A673 (cell line): Measurements from ENCODE around the gene PARVB. TPM values are rescaled to one million over a fixed set of nuclear protein-coding genes. Genes with fewer than 3 reads are reported as not detected.

Experiments
- BruUV-seq: library from RNA; stranded (reverse); fragments of 400-500 nt; replicated peaks from 2 replicates; lab custom pipeline; 2021; lab: Mats Ljungman, UMichigan
- CTCF ChIA-PET: fragments of 300-600 bp; sonication (Branson Sonifier 250); formaldehyde crosslinking; loops from one replicate; lab custom pipeline; 2022; ENCODE audit warnings: antibody characterized with exemption; lab: Charles Lee
- POLR2A ChIA-PET: fragments of 300-600 bp; sonication (Branson Sonifier 250); formaldehyde crosslinking; loops from one replicate; lab custom pipeline; 2022; ENCODE audit warnings: antibody characterized with exemption; ENCODE audit not compliant: low non-redundant PET; lab: Charles Lee
- DNase-seq: peaks from one replicate; pipeline ENCODE4 v3.0.0-alpha.2; 2015; ENCODE audit warnings: low spot score
- H3K27ac ChIP-seq: fragments of 200-600 bp; sonication (generic); 2 replicates; pipeline ENCODE4 v1.5.1; 2016; ENCODE audit warnings: mixed run types, low read depth, mild to moderate bottlenecking, mixed read lengths, antibody characterized with exemption, low read length; ENCODE audit not compliant: poor library complexity, severe bottlenecking
- H3K27me3 ChIP-seq: fragments of 200-600 bp; sonication (generic); replicated peaks from 2 replicates; pipeline ENCODE4 v1.6.1; 2017; ENCODE audit warnings: mixed run types, low read depth, mild to moderate bottlenecking, mixed read lengths, antibody characterized with exemption, low read length; ENCODE audit not compliant: insufficient read depth, poor library complexity
- H3K36me3 ChIP-seq: fragments of 200-600 bp; sonication (generic); 2 replicates; pipeline ENCODE4 v1.6.1; 2016; ENCODE audit warnings: mixed run types, mild to moderate bottlenecking, mixed read lengths, antibody characterized with exemption, low read length; ENCODE audit not compliant: insufficient read depth, poor library complexity, severe bottlenecking
- H3K4me1 ChIP-seq: fragments of 200-600 bp; sonication (generic); 2 replicates; pipeline ENCODE4 v1.6.1; 2017; ENCODE audit warnings: mixed run types, mild to moderate bottlenecking, mixed read lengths, antibody characterized with exemption, low read length; ENCODE audit not compliant: insufficient read depth, poor library complexity, severe bottlenecking
- H3K4me3 ChIP-seq: fragments of 200-600 bp; sonication (generic); 2 replicates; pipeline ENCODE4 v1.5.1; 2016; ENCODE audit warnings: low read depth, mixed run types, mild to moderate bottlenecking, mixed read lengths, low read length; ENCODE audit not compliant: poor library complexity, severe bottlenecking
- H3K9me3 ChIP-seq: fragments of 200-600 bp; sonication (generic); 2 replicates; pipeline ENCODE4 v1.6.1; 2016; ENCODE audit warnings: mixed run types, low read depth, mild to moderate bottlenecking, mixed read lengths, antibody characterized with exemption, low read length; ENCODE audit not compliant: poor library complexity, severe bottlenecking
- CTCF ChIP-seq: fragments of 300-800, 200-600 bp; sonication (generic); conservative IDR thresholded peaks from 2 replicates; pipeline ENCODE4 v1.5.1; 2017; ENCODE audit warnings: low read depth, mild to moderate bottlenecking, antibody characterized with exemption, low read length, moderate library complexity, mixed read lengths
- EZH2 ChIP-seq: fragments of 200-600 bp; sonication (generic); IDR thresholded peaks from 2 replicates; pipeline ENCODE4 v1.6.1; 2017; ENCODE audit warnings: borderline replicate concordance, low read depth, mild to moderate bottlenecking, mixed read lengths, antibody characterized with exemption, low read length; ENCODE audit not compliant: poor library complexity, severe bottlenecking
- intact Hi-C: fragments of 100-400 bp; cut with micrococcal nuclease; formaldehyde crosslinking; loops from one replicate; pipeline ENCODE4 v1.10.0; 2022; ENCODE audit not compliant: unreplicated experiment
- total RNA-seq: library from RNA; stranded (reverse); gene quantifications from 2 replicates; pipeline ENCODE4 v1.2.3, GENCODE V29; 2021

Gene PARVB
- total RNA-seq, 1 experiment from 2014 or later: 18.3 TPM

- intact Hi-C loops: no loop called here
- Histone ChIP-seq H3K27ac (no peak overlapping the region), H3K27me3 (no peaks in the 10 kb centered on the region), H3K4me3 (no peak overlapping the region), H3K9me3 (peaks cover 12% of the 10 kb centered on the region), H3K36me3 (no peaks in the 10 kb centered on the region), H3K4me1 (no peaks in the 10 kb centered on the region)
- no TSS peak for BruUV-seq
- no peak for TF ChIP-seq EZH2
- TF ChIP-seq CTCF: no peak
- POLR2A ChIA-PET: no interaction called here
- CTCF ChIA-PET: no interaction called here
- no peak for DNase-seq
Measured at GRCh38 chr22:44132724-44133123, 108.6 kb downstream of the PARVB start.

- no TSS peak for BruUV-seq
- H3K27ac ChIP-seq: no peak overlapping the region
- H3K9me3 ChIP-seq: peaks cover 17% of the 10 kb centered on the region
- intact Hi-C loops: no loop called here
- TF ChIP-seq EZH2: no peak
- TF ChIP-seq CTCF: no peak
- no peak for DNase-seq
- POLR2A ChIA-PET: no interaction called here
- CTCF ChIA-PET: no interaction called here
- H3K36me3 ChIP-seq: no peaks in the 10 kb centered on the region
- no peak overlapping the region for H3K4me3 ChIP-seq
- H3K27me3 ChIP-seq: no peaks in the 10 kb centered on the region
- H3K4me1 ChIP-seq: no peaks in the 10 kb centered on the region
Measured at GRCh38 chr22:44133161-44133560, 109.1 kb downstream of the PARVB start.

- no peaks in the 10 kb centered on the region for H3K36me3 ChIP-seq
- ChIA-PET CTCF (no interaction called here), POLR2A (no interaction called here)
- intact Hi-C loops: no loop called here
- no peaks in the 10 kb centered on the region for H3K4me1 ChIP-seq
- peaks cover 17% of the 10 kb centered on the region for H3K9me3 ChIP-seq
- DNase-seq: no peak
- H3K27ac ChIP-seq: no peak overlapping the region
- TF ChIP-seq EZH2 (no peak), CTCF (no peak)
- H3K4me3 ChIP-seq: no peak overlapping the region
- BruUV-seq: no TSS peak
- H3K27me3 ChIP-seq: no peaks in the 10 kb centered on the region
Measured at GRCh38 chr22:44133901-44134571, 109.9 kb downstream of the PARVB start.
